ENCODE measurements around the gene KIF3A.
"Not testable (repeated sequence)": the region's sequence is repeated elsewhere in the genome, so short reads cannot be mapped to it uniquely, and the experiment has no call there.

The KIF3A gene

DNA sequence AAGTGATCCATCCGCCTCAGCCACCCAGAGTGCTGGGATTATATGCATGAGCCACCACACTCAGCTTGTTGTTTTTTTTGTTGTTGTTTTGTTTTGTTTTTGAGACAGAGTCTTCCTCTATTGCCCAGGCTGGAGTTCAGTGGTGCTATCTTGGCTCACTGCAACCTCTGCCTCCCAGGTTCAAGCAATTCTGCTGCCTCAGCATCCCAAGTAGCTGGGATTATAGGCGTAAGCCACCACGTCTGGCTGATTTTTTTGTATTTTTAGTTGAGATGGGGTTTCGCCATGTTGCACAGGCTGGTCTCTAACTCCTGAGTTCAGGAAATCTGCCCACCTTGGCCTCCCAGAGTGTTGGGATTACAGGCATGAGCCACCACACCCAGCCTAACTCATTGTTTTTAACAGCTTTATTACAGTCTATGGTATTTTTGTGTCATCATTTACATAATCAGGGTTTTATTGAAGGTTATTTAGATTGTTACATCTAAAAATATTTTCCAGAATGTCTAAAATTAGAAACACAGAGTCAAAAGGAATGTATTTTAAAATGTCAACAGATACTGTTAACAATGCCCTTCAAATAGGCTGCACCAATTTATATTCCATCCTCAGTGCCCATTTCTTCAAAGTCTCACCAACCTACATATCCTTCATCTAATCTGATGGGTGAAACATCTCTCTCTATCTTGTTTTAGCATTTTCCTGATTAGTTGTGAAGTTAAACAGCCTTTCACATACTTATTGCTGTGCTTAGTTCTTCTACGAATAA, 18.6 kb downstream of the KIF3A start:
- DNase-seq (ENCODE audit: low read depth) = no peak

DNA sequence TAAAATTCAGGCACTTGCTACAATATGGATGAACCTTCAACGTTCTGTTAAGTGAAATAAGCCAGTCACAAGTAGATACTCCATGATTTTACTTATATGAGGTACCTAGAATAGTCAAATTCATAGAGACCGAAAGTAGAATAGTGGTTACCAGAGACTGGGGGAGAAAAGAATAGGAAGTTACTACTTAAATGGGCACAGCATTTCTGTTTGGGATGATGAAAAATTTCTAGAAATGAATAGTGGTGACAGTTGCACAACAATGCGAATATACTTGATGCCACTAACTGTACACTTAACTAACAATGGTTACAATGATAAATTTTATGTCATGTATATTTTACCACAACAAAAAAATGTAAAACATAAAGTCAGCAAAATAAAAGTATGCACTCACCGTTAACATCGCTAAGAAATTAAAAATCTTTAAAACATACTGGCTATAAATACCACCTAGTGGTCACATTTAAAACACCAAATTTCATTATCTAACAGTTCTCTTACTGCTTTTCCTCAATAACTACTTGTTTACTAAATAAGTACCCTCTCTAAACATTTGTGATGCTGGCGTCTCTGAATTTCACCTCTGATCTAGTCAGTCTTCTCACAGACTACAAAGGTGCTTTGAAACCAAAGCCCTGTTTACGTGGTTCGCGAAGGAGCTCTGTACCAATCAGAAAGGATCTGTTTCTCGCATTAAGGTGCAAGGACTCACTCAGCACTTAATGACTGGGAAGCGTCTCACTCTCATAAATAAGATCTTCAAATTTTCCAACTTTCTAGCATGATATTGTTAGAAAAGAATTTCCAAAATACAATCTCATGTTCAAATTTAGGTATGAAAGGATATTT, 22.7 kb downstream of the KIF3A start:
- no peak for DNase-seq (ENCODE audit: low read depth)

DNA sequence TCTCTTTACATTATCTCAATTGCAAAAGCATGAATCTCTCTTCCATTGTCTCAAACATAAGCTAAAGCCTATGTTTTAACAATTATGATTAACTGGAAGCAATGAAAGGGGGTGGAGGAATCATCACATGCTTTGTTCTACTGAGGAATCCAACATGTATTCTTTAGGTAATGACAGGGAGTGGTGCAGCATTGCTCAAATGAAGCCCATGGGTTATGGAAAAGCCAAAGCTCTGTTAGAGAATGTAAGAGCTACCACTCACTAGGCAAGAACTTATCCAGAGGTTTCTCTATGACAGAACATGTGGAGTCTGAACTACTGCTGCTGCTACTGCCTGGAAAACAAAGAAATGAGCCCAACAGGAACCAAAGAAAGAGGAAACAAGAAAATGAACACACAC, 28.7 kb downstream of the KIF3A start:
- DNase-seq (ENCODE audit: low read depth) = no peak

DNA sequence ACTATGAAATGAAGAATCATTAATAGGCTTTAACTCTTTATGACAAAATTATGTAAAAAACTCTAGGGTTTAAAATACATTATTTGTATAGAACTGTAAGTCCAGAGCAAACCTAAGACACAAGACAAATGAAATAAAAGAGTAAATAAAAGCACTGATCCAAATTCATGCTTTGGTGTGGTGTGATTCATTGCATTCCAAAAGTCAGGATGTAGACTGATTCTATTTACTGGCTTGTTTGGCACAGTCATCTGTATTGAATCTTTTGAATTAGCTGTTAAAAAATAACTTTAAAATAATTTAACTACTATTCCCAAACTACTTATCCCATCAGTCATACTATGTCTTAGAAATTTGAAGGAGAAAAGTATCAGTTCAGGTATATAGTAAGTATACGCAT, 32.5 kb downstream of the KIF3A start:
- no peak for DNase-seq (ENCODE audit: low read depth)

DNA sequence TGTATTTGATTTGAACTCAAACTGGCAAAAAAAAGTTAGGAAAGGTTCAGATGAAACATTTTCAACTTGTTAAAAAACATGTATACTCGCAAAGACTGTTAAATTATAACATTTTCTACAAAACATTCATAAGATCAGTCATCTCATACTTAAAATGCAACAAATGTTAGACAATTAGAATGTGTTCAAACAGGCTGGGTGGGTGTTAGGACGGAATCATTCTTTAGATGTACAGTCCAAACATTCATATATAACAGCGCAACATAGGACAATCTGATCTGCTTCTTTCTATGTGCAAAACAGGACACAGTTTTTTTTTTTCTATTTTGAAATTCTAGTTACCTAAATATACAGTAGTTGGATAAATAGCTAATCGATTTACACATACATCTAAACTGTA, 41.4 kb downstream of the KIF3A start:
- DNase-seq (ENCODE audit: low read depth) = no peak

DNA sequence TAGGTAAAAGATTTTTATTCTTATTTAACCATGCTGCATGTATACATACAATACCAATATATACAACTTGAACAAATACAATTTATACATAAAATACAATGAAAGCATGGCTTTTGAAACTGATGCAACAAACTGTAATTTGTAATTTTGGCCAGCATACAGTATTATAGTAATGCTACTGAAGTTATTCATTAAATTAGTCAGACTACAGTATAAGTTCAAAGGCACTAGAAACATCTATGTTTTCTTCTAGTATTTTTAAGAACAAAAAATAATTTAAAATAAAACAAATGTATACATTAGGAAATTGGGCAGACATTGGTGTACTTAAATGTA, 44.7 kb downstream of the KIF3A start:
- DNase-seq (ENCODE audit: low read depth) = no peak

DNA sequence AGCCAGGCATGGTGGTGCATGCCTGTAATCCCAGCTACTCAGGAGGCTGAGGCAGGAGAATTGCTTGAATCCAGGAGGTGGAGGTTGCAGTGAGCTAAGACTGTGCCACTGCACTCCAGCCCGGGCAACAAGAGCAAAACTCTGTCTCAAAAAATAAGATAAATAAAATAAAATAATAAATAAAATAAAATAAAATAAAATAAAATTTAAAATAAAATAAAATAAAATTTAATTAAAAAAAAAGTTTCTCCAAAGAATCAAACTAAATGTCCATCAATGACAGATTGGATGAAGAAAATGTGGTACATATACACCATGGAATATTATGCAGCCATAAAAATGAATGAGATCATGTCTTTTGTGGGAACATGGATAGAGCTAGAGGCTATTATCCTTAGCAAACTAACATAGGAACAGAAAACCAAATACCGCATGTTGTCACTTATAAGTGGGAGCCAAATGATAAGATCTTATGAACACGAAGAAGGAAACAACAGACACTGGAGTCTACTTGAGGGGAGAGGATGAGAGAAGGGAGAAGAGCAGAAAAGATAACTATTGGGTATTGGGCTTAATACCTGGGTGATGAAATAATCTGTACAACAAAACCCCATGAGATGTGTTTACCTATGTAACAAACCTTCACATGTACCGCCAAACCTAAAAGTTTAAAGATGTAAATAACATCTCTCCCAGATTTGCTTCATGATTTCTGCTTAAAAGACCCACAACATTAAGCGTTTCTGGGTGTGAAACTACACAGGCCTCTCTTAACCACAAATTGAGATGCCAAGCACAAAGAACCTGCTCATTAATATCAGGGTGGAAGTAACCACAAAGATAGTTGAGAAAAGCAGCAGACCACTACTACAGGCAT, 45.4 kb downstream of the KIF3A start:
- not testable (repeated sequence) for DNase-seq (ENCODE audit: low read depth)

DNA sequence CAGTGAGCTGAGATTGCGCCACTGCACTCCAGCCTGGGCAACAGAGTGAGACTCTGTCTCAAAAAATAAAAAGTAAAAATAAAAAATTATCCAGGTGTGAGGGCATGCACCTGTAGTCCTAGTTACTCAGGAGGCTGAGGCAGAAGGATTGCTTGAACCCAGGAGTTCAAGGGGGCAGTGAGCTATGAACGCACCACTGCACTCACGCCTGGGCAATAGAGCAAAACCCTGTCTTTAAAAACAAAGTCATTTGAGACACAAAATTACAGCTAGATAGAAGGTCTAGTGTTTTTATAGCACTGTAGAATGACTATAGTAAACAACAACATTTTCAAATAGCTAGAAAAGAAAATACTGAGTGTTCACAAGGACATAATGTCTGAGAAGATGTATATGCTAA, 47.2 kb downstream of the KIF3A start:
- no peak for DNase-seq (ENCODE audit: low read depth)

DNA sequence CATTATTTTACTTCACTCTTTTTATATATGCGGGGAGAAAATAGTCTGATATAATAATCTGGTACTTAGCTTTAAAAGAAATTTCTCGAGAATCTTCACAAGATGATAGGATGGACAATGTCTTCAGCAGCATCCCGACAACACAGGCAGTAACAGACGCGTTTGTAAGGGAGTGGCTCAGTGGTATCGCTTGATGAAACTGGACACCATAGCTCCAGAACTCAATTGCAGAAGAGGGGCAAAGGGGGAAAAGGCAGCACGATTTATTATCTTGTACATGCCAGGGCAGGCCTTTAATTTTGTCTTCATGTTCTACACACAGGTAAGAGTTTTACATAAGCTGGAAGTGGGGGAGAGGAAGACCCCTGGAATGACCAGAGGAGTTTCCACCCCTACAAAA, 47.8 kb downstream of the KIF3A start:
- no peak for DNase-seq (ENCODE audit: low read depth)

DNA sequence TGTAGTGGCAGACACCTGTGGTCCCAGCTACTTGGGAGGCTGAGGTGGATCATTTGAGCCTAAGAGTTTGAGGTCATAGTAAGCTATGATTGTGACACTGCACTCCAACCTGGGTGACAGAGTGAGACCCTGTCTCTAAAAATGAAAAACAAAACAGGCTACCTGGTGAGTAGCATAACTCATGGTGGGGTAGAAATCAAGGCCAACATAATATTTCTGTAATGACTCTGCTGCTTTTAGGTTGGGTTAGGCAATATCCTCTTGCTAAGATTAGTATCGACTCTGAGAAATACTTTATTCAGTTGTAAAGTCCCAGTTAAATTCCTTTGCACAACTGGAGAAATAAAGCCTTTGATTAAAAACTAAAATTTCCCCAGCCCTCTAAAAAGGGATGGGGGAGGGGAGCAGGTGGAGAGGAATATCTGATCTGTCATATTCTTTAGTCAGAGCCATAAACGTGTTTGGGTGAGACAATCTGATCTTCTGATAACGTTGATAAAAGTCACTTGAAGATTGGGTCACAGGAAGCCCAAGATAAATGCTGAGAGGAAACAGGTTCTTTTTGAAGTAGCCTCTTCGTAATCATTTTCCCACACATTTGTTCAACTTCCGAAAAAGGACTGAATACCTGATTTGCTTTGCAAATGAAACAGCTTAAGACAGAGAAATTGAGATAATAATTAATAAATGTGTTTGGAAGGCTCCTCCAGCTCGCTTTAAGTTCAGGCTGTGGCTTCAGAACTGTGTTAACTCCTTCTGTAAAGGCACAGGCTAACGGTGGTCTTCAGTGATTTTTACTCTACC, 48.6 kb downstream of the KIF3A start:
- DNase-seq (ENCODE audit: low read depth) = no peak

DNA sequence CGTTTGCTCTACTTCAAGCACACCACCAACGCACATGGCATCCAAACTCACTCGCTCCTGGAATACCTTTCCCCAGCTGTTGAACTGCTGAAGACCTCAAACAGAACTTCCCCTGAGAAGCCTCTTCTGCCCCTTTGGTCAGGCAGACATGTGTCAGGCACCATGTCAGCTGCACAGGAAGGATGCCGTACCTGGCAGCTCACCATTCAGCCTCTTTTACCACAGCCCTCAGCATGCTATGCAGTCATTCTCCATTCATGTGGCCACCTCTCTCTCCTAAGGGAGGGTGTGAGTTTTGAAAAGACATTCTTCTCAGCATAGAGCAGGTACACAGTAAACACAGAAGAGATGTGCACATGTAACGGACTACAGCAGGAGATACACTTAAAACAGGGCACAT, 49.4 kb downstream of the KIF3A start:
- DNase-seq (ENCODE audit: low read depth) = no peak

DNA sequence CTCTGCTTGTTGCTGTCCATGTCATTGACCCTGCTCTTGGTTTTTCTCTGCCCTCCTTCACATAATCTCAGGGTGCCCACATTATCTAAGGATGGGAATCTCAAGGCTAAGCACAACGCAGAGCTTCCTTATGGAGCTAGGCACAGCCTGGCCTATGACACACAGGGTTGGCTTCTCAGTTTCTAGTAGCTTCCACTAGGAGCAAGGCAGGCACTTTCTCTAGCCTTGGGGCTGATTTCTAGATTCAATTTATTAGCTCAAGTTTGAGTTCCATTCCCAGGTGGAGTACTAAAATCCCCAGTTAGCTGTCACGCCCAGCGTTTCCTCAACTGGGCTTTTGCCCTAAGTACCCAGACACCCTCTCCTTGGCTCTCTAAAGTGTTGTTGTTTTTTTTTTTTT, 51.2 kb downstream of the KIF3A start:
- no peak for DNase-seq (ENCODE audit: low read depth)

DNA sequence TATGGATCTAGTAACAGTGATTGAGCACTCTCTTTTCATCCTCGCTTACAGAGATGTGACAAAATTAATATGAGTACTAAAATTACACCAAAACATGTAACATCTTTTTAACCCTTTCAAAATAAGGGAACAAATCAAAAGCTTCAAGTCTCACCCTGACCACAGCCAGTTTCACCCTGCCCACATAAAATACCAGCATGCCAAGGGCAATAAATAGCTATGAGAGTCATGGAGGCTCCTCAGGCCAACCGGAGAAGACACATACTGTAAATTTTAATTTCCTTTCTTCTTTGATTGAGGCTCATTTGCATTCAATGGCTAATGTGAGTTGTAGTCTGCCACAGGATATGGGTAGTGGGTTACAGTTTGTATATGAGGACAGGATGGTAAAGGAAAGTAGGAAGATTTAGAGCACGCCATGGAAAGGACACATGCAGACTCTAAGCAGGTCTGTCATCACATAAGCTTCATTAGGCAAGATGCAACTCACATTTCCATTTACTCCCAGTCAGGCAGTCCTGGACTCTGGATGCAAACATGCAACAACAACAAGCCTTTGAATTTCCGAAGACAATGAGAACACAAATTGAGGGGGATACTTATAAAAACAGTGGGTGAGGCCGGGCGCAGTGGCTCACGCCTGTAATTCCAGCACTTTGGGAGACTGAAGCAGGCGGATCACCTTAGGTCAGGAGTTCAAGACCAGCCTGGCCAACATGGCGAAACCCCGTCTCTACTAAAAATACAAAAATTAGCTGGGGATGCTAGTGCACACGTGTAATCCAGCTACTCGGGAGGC, 52.2 kb downstream of the KIF3A start:
- DNase-seq (ENCODE audit: low read depth) = no peak

DNA sequence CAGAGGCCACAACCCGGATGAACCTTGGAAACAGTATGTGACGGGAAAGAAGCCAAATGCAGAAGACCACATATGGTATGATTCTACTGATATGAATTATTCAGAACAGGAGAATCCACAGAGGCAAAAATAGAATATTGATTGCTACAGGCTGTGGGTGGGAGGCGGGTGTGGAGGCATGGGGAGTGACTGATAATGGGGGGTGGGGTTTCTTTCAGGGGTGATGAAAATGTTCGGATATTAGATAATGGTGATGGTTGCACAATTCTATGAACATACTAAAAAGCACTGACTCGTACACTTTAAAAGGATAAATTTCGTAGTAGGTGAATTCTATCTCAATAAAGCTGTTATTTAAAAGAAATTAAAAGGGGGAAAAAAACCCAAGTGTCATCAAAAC, 52.9 kb downstream of the KIF3A start:
- no peak for DNase-seq (ENCODE audit: low read depth)

DNA sequence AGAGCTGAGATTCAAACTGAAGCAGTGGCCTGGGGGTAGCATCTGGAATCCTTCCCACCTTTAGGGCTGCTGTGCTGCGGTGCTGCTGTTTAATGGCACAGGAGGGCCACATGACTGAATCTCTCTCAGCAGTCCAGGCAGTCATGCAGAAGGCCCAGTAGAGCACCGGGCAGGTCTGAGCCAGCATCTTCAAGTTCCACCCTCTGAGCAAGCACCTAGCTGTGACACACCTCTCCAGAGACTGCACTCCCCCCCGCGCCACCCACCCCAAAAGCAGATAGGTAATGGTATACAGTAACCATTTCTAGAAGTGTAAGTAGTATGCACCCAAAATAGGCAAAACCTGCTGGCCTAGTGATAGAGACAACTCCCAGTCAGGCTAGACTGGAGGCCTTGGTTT, 55.4 kb downstream of the KIF3A start:
- DNase-seq (ENCODE audit: low read depth) = no peak

DNA sequence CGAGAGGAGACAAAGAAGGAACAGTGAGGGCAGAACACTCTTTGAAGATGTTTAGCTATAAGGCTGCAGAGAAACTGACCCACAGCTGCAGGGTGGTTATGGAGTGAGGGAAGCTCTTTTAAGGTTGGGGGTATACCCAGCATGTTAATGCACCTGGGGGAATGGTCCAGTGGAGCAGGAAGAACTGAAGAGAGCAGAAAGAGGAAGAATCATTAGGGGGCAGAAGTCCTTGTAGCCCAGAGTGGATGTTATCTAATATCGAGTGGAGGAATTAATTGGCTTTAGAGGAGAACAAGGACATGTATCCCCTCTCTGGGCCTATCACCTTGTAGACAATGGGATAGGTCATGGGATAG, 55.9 kb downstream of the KIF3A start:
- no peak for DNase-seq (ENCODE audit: low read depth)

DNA sequence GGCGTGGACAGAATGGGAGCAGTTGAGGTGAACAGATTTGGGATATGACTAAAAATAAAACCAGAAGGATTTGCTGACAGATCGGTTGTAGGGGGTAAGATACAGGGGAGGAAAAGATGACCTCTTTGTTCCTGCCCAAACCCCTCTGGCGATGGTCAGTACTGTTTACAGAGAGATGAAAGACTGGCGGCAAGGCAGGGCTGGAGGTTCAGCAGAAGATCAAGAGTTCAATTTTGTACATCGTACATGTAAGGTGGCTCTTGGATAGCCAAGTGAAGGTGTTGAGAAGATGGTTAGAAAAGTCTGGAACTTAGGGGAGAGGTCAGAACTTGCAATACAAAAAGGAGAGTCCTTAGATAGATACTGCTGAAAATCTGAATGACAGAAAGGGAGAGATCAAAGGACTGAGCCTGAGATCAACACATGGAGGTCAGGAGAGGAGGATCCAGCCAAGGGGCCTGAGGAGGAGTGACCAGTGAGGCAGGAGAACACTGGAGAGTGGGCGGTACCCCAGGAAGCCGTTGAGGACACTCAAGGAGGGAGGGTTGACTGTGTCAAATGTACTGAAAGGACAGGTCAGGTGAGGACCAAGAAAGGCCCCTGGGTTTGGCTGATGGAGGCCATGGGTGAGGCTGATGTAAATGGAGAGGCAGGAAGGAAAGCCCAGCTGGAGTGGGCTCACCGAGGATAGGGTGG, 56.4 kb downstream of the KIF3A start:
- DNase-seq (ENCODE audit: low read depth) = no peak

DNA sequence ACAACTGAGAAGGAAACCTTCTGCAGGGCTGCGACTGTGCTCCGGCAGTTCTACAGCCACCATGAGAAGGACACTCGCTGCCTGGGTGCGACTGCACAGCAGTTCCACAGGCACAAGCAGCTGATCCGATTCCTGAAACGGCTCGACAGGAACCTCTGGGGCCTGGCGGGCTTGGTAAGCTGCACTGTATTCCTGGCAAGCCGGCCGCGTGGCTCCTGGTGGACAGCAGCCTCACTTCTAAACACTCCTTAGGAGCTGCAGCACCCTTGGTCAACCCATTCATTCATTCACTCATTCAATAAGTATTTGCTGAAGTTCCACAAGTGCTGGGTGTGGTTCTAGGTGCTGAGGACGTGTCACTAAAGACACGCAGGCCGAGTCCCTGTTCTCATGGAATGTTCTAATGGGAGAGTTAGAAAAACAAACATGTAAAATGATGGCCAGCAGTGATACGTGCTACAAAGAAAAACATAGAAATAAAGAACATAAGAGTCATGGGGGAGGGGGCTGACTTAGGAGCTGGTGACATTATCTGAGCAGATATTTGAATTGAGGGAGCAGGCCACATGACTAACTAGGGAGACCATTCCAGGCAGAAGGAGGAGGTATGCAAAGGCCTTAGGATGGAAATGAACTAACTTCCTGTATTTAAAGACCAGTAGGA, 57.5 kb downstream of the KIF3A start:
- DNase-seq (ENCODE audit: low read depth) = no peak

DNA sequence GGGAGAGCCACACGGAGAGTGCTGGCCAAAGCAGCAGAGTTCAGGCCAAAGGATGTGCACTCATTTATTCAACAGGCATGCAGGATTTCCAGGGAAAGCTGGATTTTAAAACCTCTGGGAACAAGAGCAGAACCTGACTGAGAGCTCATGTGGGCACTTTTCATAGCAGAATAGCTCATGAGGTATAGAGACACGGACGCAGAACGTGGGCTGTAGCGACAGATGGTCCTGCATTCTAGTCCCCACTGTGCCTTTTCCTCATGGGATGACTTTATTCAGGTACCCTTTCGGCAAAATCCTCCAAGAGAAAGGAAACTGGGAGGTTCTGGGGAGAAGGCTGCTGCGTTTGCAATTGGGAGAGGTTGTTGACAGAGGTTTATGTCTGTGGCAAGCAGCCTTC, 58.2 kb downstream of the KIF3A start:
- DNase-seq (ENCODE audit: low read depth) = no peak

DNA sequence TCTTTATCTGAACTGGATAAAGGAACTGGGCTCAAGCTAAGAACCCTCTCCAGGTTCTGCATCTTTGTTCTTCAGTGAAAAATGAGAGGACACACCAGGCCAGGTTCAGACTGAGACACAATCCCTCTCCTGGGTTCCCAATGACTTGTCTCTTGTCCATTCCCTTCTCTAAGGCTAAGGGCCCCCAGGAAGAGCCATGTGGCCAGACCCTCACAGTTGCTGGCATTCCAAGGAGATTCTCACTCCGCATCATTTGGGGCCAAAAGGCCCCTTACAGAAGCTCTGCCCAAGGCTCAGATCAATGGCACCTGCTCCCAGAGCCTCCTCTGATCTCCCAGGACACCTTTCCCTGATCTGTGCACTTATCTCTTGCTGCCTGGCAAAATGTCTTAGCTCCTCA, 58.6 kb downstream of the KIF3A start:
- no peak for DNase-seq (ENCODE audit: low read depth)
